Epithelial cell of esophagus (primary cell): Measurements from ENCODE around the gene AQP5.
"Not testable (repeated sequence)": the region's sequence is repeated elsewhere in the genome, so short reads cannot be mapped to it uniquely, and the experiment has no call there.

Experiments
- DNase-seq: peaks from one replicate; pipeline ENCODE4 v3.0.0; 2010; ENCODE audit warnings: low read depth
- H3K4me3 ChIP-seq: 2 replicates; pipeline ENCODE4 v1.5.1; 2011; ENCODE audit warnings: mild to moderate bottlenecking, low read length, control low read depth
- CTCF ChIP-seq: IDR thresholded peaks from 2 replicates; pipeline ENCODE4 v1.5.1; 2011; ENCODE audit warnings: low read depth, mild to moderate bottlenecking, low read length, control low read depth, inconsistent platforms; ENCODE audit not compliant: insufficient read depth; ENCODE audit errors: missing control alignments

Gene AQP5

GRCh38 chr12:49980501-49981349, 19.1 kb downstream of the AQP5 start:
- DNase-seq = no peak
- TF ChIP-seq CTCF = no peak
- H3K4me3 ChIP-seq = no peak overlapping the region

- no peak for DNase-seq
- no peak overlapping the region for H3K4me3 ChIP-seq
- no peak for TF ChIP-seq CTCF
Observed at GRCh38 chr12:49982246-49983087, 20.8 kb downstream of the AQP5 start.

GRCh38 chr12:49983892-49984291, 22.2 kb downstream of the AQP5 start:
- no peak for TF ChIP-seq CTCF
- DNase-seq = peak; percentile 68
- H3K4me3 ChIP-seq = no peak overlapping the region

- TF ChIP-seq CTCF = no peak
- DNase-seq = no peak
- H3K4me3 ChIP-seq = no peak overlapping the region
Observed at GRCh38 chr12:49984476-49985359, 23.0 kb downstream of the AQP5 start.

GRCh38 chr12:49985981-49986380, 24.3 kb downstream of the AQP5 start:
- no peak overlapping the region for H3K4me3 ChIP-seq
- no peak for TF ChIP-seq CTCF
- DNase-seq = peak; percentile 21

- not testable (repeated sequence) for DNase-seq, H3K4me3 ChIP-seq
Observed at GRCh38 chr12:49986476-49986875, 24.8 kb downstream of the AQP5 start.
